ENCODE data around the gene RPS6KA2. TPM values are rescaled to one million over a fixed set of nuclear protein-coding genes. Genes with fewer than 3 reads are reported as not detected.
A peak's percentile ranks its signal among the peaks of the same experiment; 100 is the strongest.

RPS6KA2 gene
- total RNA-seq, 4 donors from 2014 or later, result 12.1 to 116 (median 26.4) TPM

- no peak for TF ChIP-seq CTCF (IDR thresholded peaks at IDR 0.05)
- TF ChIP-seq POLR2A (IDR thresholded peaks at IDR 0.05), result no peak
- H3K4me1 ChIP-seq, result no peaks in the 10 kb centered on the region
- DNase-seq, result peak in 1 of 3 donors; percentile 64
- peaks cover 0 to 6% (median 0%) of the 10 kb centered on the region in 3 donors for H3K36me3 ChIP-seq
- no peaks in the 10 kb centered on the region for H3K9me3 ChIP-seq
- peak overlapping the region in 1 of 4 donors; percentile 11 for H3K4me3 ChIP-seq
- H3K27ac ChIP-seq, result peak overlapping the region in 2 of 4 donors; percentile 41 to 45
- H3K27me3 ChIP-seq, result no peaks in the 10 kb centered on the region
These were observed 215.3 kb downstream of the RPS6KA2 start for GRCh38 chr6:166411721-166412151.

- no peak for TF ChIP-seq CTCF (IDR thresholded peaks at IDR 0.05)
- TF ChIP-seq POLR2A (IDR thresholded peaks at IDR 0.05), result no peak
- no peak for DNase-seq
- Histone ChIP-seq H3K9me3 (no peaks in the 10 kb centered on the region), H3K27ac (peak overlapping the region in 2 of 4 donors; percentile 41 to 45), H3K27me3 (no peaks in the 10 kb centered on the region), H3K4me1 (no peaks in the 10 kb centered on the region), H3K4me3 (no peak overlapping the region), H3K36me3 (peaks cover 0 to 6% (median 0%) of the 10 kb centered on the region in 3 donors)
These were observed 215.8 kb downstream of the RPS6KA2 start for GRCh38 chr6:166411271-166411670.

- Histone ChIP-seq H3K27me3 (no peaks in the 10 kb centered on the region), H3K36me3 (peaks cover 0 to 6% (median 0%) of the 10 kb centered on the region in 3 donors)
- DNase-seq, result no peak
These were observed 216.6 kb downstream of the RPS6KA2 start for GRCh38 chr6:166410426-166410935.

GRCh38 chr6:166408936-166409755 is 217.9 kb downstream of the RPS6KA2 start:
- peaks cover 0 to 6% (median 0%) of the 10 kb centered on the region in 3 donors for H3K36me3 ChIP-seq
- no peak for DNase-seq
- H3K4me3 ChIP-seq, result no peak overlapping the region
- no peak for TF ChIP-seq CTCF (IDR thresholded peaks at IDR 0.05)
- TF ChIP-seq POLR2A (IDR thresholded peaks at IDR 0.05), result no peak
- no peaks in the 10 kb centered on the region for H3K9me3 ChIP-seq
- H3K27ac ChIP-seq, result no peak overlapping the region
- no peaks in the 10 kb centered on the region for H3K27me3 ChIP-seq
- no peaks in the 10 kb centered on the region for H3K4me1 ChIP-seq

More at GRCh38 chr6:166410426-166410935, 216.6 kb downstream of the RPS6KA2 start:
- no peaks in the 10 kb centered on the region for H3K4me1 ChIP-seq
- no peak overlapping the region for H3K4me3 ChIP-seq
- TF ChIP-seq POLR2A (IDR thresholded peaks at IDR 0.05), result no peak
- TF ChIP-seq CTCF (IDR thresholded peaks at IDR 0.05), result no peak
- no peaks in the 10 kb centered on the region for H3K9me3 ChIP-seq
- no peak overlapping the region for H3K27ac ChIP-seq

- no peak for DNase-seq
- Histone ChIP-seq H3K36me3 (no peaks in the 10 kb centered on the region), H3K9me3 (no peaks in the 10 kb centered on the region), H3K27me3 (no peaks in the 10 kb centered on the region), H3K4me1 (no peaks in the 10 kb centered on the region), H3K27ac (no peak overlapping the region), H3K4me3 (no peak overlapping the region)
- TF ChIP-seq CTCF (IDR thresholded peaks at IDR 0.05) (no peak), POLR2A (IDR thresholded peaks at IDR 0.05) (no peak)
These were observed 220.9 kb downstream of the RPS6KA2 start for GRCh38 chr6:166406197-166406596.

Data from Peyer's patch (tissue), 4 donors.